ENCODE measurements around the gene ST7. TPM values are rescaled to one million over a fixed set of nuclear protein-coding genes. Genes with fewer than 3 reads are reported as not detected.

The ST7 gene
- total and polyA plus RNA-seq, 2 of the 8 experiments (the other 6 are each of a cell fraction or from before 2014, with no cell fraction given) = 16.3 to 18.0 TPM

GRCh38 chr7:117045927-117046710 lies 92.8 kb downstream of the ST7 start (continued):
- TF ChIP-seq, protein P1, sequence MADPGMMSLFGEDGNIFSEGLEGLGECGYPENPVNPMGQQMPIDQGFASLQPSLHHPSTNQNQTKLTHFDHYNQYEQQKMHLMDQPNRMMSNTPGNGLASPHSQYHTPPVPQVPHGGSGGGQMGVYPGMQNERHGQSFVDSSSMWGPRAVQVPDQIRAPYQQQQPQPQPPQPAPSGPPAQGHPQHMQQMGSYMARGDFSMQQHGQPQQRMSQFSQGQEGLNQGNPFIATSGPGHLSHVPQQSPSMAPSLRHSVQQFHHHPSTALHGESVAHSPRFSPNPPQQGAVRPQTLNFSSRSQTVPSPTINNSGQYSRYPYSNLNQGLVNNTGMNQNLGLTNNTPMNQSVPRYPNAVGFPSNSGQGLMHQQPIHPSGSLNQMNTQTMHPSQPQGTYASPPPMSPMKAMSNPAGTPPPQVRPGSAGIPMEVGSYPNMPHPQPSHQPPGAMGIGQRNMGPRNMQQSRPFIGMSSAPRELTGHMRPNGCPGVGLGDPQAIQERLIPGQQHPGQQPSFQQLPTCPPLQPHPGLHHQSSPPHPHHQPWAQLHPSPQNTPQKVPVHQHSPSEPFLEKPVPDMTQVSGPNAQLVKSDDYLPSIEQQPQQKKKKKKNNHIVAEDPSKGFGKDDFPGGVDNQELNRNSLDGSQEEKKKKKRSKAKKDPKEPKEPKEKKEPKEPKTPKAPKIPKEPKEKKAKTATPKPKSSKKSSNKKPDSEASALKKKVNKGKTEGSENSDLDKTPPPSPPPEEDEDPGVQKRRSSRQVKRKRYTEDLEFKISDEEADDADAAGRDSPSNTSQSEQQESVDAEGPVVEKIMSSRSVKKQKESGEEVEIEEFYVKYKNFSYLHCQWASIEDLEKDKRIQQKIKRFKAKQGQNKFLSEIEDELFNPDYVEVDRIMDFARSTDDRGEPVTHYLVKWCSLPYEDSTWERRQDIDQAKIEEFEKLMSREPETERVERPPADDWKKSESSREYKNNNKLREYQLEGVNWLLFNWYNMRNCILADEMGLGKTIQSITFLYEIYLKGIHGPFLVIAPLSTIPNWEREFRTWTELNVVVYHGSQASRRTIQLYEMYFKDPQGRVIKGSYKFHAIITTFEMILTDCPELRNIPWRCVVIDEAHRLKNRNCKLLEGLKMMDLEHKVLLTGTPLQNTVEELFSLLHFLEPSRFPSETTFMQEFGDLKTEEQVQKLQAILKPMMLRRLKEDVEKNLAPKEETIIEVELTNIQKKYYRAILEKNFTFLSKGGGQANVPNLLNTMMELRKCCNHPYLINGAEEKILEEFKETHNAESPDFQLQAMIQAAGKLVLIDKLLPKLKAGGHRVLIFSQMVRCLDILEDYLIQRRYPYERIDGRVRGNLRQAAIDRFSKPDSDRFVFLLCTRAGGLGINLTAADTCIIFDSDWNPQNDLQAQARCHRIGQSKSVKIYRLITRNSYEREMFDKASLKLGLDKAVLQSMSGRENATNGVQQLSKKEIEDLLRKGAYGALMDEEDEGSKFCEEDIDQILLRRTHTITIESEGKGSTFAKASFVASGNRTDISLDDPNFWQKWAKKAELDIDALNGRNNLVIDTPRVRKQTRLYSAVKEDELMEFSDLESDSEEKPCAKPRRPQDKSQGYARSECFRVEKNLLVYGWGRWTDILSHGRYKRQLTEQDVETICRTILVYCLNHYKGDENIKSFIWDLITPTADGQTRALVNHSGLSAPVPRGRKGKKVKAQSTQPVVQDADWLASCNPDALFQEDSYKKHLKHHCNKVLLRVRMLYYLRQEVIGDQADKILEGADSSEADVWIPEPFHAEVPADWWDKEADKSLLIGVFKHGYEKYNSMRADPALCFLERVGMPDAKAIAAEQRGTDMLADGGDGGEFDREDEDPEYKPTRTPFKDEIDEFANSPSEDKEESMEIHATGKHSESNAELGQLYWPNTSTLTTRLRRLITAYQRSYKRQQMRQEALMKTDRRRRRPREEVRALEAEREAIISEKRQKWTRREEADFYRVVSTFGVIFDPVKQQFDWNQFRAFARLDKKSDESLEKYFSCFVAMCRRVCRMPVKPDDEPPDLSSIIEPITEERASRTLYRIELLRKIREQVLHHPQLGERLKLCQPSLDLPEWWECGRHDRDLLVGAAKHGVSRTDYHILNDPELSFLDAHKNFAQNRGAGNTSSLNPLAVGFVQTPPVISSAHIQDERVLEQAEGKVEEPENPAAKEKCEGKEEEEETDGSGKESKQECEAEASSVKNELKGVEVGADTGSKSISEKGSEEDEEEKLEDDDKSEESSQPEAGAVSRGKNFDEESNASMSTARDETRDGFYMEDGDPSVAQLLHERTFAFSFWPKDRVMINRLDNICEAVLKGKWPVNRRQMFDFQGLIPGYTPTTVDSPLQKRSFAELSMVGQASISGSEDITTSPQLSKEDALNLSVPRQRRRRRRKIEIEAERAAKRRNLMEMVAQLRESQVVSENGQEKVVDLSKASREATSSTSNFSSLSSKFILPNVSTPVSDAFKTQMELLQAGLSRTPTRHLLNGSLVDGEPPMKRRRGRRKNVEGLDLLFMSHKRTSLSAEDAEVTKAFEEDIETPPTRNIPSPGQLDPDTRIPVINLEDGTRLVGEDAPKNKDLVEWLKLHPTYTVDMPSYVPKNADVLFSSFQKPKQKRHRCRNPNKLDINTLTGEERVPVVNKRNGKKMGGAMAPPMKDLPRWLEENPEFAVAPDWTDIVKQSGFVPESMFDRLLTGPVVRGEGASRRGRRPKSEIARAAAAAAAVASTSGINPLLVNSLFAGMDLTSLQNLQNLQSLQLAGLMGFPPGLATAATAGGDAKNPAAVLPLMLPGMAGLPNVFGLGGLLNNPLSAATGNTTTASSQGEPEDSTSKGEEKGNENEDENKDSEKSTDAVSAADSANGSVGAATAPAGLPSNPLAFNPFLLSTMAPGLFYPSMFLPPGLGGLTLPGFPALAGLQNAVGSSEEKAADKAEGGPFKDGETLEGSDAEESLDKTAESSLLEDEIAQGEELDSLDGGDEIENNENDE (IDR thresholded peaks at IDR 0.05; ENCODE audit: insufficient replicate concordance, low read length) = no peak
- no peak for TF ChIP-seq CEBPB (IDR thresholded peaks at IDR 0.05; ENCODE audit: low read depth, low read length)
- no peak for TF ChIP-seq USF2 (IDR thresholded peaks at IDR 0.05; ENCODE audit: low read length)
- TF ChIP-seq NRF1 (IDR thresholded peaks at IDR 0.05; ENCODE audit: low read depth, low read length) = no peak
- TF ChIP-seq SRF (IDR thresholded peaks at IDR 0.05; ENCODE audit: low read depth, low read length) = no peak
- no peak for TF ChIP-seq CBX5 (IDR thresholded peaks at IDR 0.05; ENCODE audit: low read depth, low read length)

Measured in H1 (cell line).